Measurements from ENCODE around the gene STS.

Gene STS, protein sequence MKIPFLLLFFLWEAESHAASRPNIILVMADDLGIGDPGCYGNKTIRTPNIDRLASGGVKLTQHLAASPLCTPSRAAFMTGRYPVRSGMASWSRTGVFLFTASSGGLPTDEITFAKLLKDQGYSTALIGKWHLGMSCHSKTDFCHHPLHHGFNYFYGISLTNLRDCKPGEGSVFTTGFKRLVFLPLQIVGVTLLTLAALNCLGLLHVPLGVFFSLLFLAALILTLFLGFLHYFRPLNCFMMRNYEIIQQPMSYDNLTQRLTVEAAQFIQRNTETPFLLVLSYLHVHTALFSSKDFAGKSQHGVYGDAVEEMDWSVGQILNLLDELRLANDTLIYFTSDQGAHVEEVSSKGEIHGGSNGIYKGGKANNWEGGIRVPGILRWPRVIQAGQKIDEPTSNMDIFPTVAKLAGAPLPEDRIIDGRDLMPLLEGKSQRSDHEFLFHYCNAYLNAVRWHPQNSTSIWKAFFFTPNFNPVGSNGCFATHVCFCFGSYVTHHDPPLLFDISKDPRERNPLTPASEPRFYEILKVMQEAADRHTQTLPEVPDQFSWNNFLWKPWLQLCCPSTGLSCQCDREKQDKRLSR

DNA sequence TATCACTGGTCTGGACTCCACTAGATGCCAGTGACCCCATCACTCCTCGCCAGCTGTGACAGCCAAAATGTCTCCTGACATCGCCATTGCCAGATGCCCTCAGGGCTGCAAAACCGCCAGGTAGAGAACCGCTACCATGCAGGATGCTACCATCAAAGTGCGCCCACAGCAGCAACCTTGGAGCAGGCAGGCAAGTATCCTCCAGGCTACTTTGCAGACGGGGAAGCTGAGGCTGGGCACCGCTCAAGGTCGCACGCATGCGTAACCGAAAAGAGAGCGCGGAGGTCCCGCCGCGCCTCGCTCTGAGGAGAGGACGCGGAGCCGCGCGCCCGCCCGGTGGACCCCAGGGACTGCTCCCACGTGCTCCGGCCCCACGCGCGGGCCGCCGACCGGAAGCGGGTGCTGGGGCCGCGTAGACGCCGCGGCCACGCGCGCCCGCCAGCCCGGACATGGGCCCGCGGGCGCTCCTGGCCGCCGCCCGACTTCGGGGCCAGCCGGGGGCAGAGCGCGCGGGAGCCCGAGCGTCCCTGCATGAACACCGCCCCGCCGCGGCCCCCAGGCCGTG lies at the start of gene STS:
TSS of gene STS (plus strand) at position 300 of the 565 bp plus-strand sequence. CDS start 105,488 bp downstream, outside the sequence.
- DNase-seq: peak; percentile 60

DNA sequence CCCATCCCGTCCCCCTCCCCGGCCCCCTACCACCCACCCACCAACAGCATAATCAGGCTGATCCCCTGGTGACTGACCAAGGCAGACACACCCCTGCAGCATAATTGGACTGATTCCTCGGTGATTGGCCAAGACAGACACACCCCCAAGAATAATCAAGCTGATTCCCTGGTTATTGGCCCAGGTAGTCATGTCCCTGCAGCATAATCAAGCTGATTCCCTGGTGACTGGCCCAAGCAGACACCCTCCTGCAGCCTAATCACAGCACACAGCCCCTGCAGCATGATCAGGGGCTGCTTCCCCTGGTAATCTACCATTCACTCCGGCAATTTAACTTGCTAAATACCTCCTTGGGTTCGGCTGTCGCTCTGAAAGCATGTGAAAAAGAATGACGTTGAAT lies 47.5 kb upstream of the STS start:
- no peak for DNase-seq

DNA sequence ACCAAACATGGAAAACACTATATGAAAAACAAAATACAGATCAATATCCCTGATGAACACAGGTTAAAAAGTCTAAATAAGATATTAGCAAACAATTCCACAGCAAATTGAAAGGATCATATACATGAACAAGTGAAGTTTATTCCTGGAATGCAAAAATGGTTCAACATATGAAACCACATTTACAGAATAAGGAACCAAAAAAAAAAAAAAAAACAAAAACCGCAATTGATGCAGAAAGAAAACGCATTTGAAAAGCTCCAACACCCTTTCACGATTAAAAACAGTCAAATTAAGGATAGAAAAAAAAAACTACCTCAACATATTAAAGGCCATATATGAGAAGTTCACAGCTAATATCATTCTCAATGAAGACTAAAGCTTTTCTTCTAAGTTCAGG lies 45.4 kb upstream of the STS start:
- no peak for DNase-seq

DNA sequence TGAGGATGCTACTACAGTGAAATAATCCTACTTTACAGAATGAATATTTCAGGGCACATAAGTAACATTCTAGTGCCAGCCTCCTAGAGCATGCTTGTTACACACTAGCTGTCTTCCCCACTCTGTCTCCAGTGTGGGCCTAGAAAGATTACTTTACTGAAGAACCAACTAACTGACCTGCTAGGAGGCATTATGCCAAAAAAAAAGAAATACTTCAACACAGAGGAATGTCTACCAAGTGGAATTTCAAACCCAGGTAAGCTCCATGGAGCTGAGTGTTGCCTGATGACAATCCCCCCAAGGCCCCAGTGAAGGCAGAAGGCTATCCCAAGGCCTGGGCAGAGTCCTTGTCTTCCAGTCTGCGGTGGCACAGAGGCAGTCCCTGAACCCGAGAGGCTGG lies 40.9 kb upstream of the STS start:
- DNase-seq: no peak

DNA sequence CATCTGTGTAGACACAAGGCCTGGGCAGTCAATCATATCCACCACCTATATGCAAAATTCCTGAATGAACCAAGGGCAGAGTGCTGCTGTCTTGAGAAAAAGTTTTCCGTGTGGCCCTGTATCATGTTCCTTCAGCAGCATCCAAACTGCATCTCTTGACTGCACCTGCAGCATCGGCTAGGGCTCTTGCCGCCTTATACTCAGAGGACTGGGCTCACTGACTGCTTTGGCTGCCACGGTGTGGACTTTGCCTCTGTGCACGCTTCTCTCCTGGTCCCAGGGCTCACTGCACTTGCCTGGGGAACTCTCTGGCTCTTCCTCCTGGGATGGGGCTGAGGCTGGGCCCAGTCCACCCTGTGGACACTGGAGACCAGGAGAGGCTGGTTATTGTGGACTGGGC lies 39.5 kb upstream of the STS start:
- DNase-seq: no peak

DNA sequence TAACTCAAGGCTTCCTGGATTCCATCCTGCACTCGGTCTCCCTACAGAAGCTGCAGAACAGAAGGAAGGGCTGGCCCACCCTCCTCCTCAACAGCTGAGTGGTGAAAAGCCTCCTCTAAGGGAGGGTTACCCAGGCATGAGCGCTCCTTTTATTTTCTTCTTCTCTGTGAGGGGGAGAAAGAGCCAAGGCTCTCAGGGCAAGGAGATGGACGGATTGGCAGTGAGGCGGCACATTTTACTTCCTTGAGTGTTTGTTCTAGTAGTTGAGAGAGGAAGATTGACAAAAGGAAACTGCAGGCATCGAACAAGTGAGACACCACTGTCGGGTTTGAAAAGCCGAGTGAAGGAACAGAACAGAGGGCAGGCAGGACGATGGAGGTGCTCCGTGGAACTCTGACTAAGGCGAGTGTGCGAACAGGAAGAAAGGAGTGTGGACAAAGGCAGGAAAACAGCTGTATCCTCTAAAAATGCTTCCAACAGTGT lies 38.4 kb upstream of the STS start:
- DNase-seq: no peak

DNA sequence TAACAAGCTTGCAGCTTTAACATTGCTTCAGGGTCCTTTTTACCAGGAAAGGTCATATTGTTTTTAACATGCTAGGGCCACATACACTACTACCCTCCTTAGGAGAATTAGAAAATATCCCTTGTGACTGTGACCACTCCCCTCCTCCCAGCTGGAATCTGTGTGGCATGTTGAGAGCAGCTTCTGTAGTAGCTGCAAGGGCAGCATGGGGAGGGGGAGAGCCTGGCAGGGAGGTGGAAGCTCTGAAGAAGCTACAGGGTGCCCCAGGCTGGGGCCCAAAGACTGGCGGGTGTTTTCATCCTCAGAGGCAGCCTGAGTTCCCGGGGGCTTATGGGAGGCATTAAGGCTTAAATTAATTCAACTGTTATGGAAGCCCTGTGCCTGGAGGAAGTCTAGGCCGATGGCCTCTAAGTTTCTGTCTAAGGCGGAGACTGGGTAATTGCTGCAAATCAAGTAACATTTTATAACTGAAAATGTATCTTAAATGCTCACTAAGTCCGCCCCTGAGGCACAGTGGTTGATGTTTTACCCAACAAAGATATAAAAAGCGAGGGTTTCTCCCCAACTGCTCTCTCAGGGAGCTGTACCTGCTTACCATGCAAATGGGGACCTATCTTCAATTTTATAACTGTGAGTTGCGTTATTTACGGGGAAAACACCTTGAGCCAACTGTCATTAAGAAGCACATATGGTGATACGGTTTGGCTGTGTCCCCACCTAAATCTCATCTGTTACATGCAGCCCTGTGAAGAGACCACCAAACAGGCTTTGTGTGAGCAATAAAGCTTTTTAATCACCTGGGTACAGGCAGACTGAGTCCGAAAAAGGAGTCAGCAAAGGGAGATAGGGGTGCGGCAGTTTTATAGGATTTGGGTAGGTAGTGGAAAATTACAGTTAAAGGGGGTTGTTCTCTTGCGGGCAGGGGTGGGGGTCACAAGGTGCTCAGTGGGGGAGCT lies 37.4 kb upstream of the STS start:
- no peak for DNase-seq

DNA sequence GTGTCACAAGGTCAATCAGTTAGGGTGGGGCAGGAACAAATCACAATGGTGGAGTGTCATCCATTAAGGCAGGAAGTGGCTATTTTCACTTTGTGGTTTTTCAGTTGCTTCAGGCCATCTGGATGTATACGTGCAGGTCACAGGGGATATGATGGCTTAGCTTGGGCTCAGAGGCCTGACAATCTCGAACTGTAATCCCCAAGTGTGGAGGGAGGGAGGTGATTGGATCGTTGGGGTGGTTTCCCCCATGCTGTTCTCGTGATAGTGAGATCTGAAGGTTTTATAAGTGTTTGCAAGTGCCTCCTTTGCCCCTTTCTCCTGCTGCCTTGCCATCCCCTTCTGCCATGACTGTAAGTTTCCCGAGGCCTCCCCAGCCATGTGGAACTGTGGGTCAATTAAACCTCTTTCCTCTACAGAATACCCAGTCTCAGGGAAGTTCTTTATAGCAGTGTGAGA lies 36.7 kb upstream of the STS start:
- no peak for DNase-seq

DNA sequence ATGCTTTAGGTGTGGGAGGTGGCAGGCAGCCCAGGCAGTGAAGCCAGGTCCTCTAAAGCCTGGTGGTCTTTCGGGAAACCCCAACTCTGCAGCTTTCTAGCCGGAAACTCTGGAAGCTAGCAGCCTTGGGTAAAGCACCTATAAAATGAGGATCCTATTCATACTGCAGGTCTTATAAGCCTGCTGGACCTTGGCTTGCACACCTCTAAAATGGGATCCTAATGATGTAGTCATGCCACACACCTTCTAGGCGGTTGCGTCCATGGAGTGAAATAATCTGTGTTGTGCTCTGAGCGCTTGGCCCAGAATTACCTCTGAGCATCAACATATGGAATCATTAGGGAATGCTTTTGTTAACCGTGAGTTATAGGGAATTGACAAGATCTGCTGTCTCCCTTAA lies 36.0 kb upstream of the STS start:
- no peak for DNase-seq

DNA sequence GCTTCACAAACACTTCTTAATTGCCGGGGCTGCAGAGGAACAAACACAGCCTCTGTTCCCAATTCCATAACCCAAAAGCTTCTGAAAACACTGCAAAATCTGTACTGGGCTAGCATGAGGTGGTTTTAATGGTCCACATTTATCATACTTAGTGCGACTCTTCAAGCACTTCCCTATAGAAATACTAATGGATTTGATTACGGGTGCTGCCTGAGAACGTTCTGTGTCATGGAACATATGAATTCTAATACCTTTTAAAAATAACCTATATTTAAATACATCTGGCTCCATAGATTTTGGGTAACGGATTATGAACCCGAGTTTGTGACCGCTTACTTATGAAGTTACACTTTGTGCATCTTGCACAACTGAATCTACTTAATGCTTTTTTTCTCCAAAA lies 35.4 kb upstream of the STS start:
- DNase-seq: no peak

DNA sequence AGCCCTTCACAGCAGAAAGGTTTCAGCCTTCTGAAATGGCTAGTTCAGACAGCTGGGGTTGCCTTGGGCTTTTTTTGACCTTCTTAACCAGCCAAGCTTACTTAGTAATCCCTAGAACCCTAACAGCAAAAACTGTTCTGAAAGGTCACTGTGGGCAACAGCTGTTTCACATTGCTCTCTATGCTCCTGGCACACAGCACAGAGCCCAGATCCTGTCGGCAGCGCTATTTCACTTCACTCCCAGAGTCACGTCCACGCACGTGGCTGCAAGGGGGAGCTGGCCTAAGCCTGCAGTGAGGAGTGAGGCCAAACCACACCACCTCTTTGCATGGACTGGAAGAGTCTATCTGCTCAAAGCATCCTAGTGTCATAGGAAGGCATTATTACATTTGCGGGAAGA lies 32.0 kb upstream of the STS start:
- DNase-seq: no peak

DNA sequence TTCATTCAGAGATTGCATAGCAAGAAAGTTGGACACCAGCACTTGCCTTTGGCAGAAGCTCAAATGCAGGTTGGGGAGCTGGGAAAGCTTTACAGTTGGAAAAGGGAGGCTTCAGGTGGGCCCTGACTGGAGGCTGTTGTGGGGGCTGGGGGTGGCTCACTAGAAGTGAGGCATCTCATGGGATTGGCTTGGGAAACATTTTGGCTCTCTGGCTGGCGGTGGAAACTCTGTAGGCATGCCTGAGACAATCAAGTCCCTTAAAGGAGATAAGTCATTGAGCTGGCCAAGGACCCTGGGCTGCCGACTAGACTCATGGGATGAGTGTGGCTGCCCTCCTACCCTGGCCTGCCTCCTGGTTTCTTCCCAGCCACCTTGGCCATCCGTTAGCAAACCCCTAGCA lies 31.4 kb upstream of the STS start:
- DNase-seq: no peak

DNA sequence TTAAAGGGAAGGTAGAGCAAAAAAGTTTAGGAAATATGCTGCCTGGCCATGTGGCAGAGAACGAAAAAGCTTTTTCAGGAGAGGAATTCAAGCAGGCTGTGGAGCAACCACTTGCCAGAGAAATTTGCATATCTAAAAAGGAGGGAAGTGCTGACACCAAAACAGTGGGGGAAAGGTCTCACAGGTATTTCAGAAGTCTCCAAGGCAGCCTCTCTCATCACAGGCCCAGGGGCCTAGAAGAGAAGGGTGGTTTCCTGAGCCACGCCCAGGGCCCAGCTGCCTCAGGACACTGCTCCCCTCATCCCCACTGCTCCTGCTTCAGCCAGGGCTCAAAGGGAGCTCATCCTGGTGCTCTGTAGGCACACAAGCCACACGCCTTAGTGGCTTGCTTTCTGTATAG lies 29.9 kb upstream of the STS start:
- no peak for DNase-seq

DNA sequence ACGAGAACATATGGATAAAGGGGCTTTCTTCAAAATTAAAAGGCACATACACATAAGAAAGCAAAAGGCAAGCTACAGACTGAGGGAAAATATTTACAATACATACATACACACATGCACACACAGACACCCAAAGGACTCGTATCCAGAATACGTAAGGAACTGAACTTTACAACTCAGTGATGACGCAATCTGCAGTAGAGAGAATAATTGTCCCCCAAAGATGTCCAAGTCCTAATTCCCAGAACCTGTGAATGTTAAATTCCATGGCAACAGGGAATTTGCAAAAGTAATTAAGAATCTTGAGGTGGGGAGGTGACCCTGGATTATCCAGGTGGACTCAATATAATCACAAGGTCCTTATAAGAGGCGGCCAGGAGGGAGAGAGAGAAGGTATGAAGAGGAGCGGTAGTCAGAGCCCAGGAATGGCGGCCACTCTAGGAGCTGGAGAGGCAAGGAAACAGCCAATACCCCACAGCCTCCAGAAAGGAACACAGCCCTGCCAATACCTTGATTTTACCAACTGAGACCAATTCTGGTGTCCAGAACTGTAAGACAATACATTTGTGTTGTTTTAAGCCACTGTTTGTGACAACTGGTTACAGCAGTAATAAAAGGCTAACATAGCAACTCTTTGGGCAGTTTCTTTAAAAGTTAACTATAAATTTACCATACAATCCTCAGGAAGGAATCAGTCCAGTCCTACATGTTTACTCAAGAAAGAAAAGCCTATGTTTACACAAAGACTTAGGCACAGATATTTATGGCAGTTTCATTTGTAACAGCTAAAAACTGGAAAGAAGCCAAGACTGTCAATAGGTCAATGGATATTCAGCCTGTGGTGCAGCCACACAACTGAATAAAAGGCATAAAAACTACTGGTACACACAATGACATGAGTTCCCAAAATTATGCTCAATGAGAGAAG lies 27.3 kb upstream of the STS start:
- DNase-seq: no peak

DNA sequence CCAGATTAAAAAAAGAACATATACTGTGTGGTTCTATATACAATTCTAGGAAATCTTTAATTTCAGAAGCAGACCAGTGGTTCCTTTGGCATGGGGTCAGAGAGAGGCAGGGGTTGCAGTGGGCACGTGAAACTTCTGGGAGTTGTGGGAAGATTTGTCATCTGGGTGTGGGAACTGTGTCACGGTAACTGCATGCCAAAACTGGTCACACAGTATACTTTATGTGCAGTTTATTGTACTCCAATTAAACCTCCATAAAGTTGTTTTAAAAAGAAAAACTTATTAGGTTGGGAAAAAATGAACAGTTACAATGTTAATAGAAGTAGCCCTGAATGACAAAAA lies 26.7 kb upstream of the STS start:
- no peak for DNase-seq

DNA sequence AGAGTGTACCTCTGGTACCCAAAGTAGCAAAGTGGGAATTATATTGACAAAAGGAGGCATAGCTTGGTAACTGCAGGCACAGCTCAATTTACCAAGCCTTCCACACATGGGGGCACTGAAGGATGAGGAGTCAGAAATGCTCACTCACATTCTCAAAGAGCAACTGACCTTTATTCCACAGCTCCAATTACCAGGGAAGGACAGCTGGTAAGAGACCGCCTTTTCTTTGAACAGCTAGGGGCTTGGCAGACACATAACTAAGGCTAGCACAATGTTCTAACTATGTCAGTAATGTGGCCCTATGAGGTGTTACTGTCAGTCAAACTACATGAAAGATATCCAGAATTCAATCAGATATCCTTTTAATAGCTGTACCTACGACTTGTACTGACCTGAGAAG lies 20.5 kb upstream of the STS start:
- DNase-seq: no peak

DNA sequence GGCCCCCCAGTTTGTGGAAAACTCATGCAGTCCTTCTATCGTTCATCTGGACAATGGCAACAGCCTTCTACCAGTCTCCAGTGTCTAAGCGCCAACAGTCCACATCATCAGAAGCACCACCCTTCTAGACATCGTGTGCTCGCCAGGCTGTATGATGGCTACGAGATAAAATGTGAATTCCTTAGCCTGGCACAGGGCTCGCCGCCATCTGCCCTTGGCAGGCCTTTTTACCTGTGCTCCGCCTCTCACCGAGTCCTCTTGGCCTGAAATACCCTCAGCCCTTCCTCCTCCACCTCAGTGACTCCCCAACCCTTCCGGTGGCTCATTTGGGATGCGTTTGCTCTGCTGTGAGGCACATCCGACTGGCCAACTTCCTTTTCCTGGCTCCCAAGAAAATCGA lies 15.9 kb upstream of the STS start:
- DNase-seq: no peak

DNA sequence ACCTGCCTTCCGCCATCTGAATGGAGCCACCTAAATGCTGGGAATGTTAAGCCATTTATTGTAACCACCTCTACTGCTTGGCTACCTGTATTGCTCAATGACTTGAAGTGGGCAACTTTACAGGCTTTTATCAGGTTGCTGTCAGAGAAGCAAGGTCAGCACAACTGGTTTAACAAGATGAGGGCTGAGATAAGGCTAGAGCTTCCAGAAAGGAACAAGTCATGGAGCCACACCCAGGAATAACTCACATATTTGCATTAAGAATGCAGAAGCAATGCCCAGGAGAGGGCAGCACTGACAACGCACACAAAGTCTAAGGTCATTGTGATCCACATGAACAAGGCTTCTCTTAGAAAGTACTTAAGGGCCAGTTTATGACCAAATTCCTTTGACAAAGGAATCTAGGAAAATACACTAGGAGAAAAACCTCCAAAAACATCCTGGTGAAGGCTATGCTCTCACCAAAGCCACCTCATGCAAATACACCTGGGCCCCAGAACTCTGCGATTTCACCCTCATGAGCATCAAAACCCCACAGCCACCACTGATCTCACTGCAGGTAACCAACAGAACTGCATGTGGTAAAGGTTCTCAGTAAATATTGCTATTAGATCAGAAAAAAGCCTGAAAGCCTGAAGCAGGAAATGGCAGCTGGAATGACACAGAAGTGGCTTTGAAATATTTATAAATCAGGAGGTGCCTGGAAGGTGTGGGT lies 15.0 kb upstream of the STS start:
- DNase-seq: peak; percentile 93

DNA sequence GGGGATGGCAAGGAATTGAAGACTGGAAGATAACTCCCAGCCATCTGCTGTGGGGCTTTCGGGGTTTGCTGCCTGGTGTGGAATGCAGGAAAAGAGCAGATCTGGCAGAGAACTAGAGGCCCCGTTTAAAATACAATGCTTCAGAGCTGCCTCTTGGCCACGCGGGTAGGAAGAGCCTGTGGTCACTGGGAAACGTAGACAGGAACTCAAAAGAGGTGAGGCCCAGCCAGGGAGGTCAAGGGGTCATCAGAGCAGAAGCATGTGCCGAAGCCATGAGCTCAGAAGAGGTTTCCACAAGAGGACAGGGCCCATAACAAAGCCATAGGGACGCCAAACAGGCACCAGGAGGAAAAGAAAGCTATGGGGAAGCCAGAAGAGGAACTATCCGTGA lies 14.5 kb upstream of the STS start:
- peak; percentile 71 for DNase-seq

DNA sequence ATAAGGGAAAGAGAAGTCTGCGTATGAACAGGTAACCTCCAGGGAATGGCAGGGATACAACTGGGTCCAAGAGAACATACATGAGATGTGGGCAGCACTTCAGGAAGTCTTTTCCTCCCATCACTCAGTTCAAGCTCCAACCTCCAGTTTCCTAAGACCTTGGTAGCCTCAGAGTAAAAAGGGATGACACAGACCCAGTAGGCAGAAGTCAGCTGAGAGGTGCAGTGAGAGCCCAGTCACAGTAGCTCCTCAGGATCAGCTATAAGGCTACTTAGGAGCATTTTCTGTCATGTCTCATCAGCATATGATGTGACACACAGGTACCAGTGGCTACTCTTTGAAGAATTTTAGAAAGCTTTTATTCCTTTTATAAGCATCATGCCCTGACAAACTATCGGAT lies 12.5 kb upstream of the STS start:
- no peak for DNase-seq
